Heart left ventricle (tissue), 16 donors: Measurements from ENCODE around the gene RBMS1. TPM values are rescaled to one million over a fixed set of nuclear protein-coding genes. Genes with fewer than 3 reads are reported as not detected.

Source experiments
- ATAC-seq, 4 donors: fragments of 200-7000 bp; cut with Tn5 transposase; one replicate each; pipeline ENCODE4 v1.9.1; 2020 to 2022; ENCODE audit warnings: moderate library complexity in 4 of 4, mild to moderate bottlenecking in 3 of 4, moderate number of reproducible peaks in 1 of 4
- DNase-seq, 5 donors: peaks; one replicate each; pipeline ENCODE4 v3.0.0-alpha.2; 2020
- H3K27ac ChIP-seq, 12 donors: fragments of 200-600 bp; sonication (generic) in 4 of 12; one replicate each; pipeline versions ENCODE4 v1.5.0 to v1.8.0; 2016 to 2022; ENCODE audit warnings: mild to moderate bottlenecking in 2 of 12
- H3K27me3 ChIP-seq, 9 donors: fragments of 200-600 bp; sonication (generic) in 2 of 9; one replicate each; pipeline versions ENCODE4 v1.5.1 to v1.8.0; 2016 to 2022; ENCODE audit warnings: mild to moderate bottlenecking in 3 of 9
- H3K36me3 ChIP-seq, 9 donors: fragments of 200-600 bp; sonication (generic) in 2 of 9; one replicate each; pipeline versions ENCODE4 v1.5.0 to v1.8.0; 2018 to 2022; ENCODE audit warnings: mild to moderate bottlenecking in 2 of 9
- H3K4me1 ChIP-seq, 12 donors: fragments of 200-600 bp; sonication (generic) in 4 of 12; one replicate each; pipeline versions ENCODE4 v1.5.0 to v1.8.0; 2016 to 2022; ENCODE audit warnings: mild to moderate bottlenecking in 3 of 12
- H3K4me3 ChIP-seq, 12 donors: fragments of 200-600 bp; sonication (generic) in 4 of 12; one replicate each; pipeline versions ENCODE4 v1.5.0 to v1.8.0; 2017 to 2022; ENCODE audit warnings: mild to moderate bottlenecking in 9 of 12, moderate library complexity in 4 of 12
- H3K9me3 ChIP-seq, 12 donors: fragments of 200-600 bp; sonication (generic) in 4 of 12; one replicate each; pipeline versions ENCODE4 v1.5.0 to v1.8.0; 2016 to 2022; ENCODE audit warnings: mild to moderate bottlenecking in 1 of 12
- POLR2A ChIP-seq, 2 donors: fragments of 450-650 bp; IDR thresholded peaks; one replicate each; pipeline ENCODE4 v1.6.1; 2017; ENCODE audit warnings: antibody characterized with exemption in 2 of 2, mild to moderate bottlenecking in 2 of 2, moderate library complexity in 2 of 2
- WGBS, 4 donors: extraction: QIAGEN DNeasy Blood & Tissue Kit in 2 of 4; methylation state at CpG; one replicate each; pipeline versions ENCODE4 v1.1.5 to v1.1.7; 2013 to 2018; 5-methylcytosine and 5-hydroxymethylcytosine counted together
- intact Hi-C, 10 donors: fragments of 100-400 bp; cut with DNase I; formaldehyde crosslinking; loops; one replicate each; pipeline versions ENCODE4 v1.11.1 to v1.14.2; 2022
- polyA plus RNA-seq, 2 donors: library from polyadenylated mRNA; stranded (reverse); fragments of 200-250 nt; gene quantifications; one replicate each; pipeline ENCODE4 v1.2.3, GENCODE V29; 2013
- total RNA-seq, 9 donors: library from RNA; depleted of rRNA in 2 of 9; stranded (reverse); fragments of >200 nt in 2 of 9; fragmentation: NEBNext Ultra II Directional in 3 of 9; extraction: Animal tissue kit (Norgen Biotek cat#: 25700) in 3 of 9; gene quantifications; one replicate each; pipeline versions ENCODE4 v1.1.0 to v1.2.4, GENCODE V29; 2016 to 2023
- TF ChIP-seq, protein P1 (sequence below), 12 donors: fragments of 200-600 bp; sonication (generic) in 4 of 12; IDR thresholded peaks; one replicate each; pipeline versions ENCODE4 v1.5.0 to v1.8.0; 2018 to 2022; ENCODE audit warnings: antibody characterized with exemption in 12 of 12, mild to moderate bottlenecking in 5 of 12
- donor health status: ischemic (EF 13 %, LVEDD 7.1; RV severe dilation, severe dysfunction).
- donor health status: healthy with polysubstance abuse.
- donor health status: DM: no; HTN: yes; CAD: no.
- donor health status: DM: no; HTN: no; CAD: no.
- donor health status: ischemic (EF 25% LVEDD 6.9; RV normal size, moderate dysfunction).
- donor health status: ischemic (EF 25% LVEDD 5.7; RV mildly dilated, moderate dysfunction).
- donor health status: healthy.
- donor health status: DM: yes; HTN: yes; CAD: no.
- donor health status: ischemic (EF 35%, LVEDD 5.7; RV mildly dilated, moderate dysfunction).
- donor health status: nonischemic (EF 11% LVEDD 7.7; RV severe dilation, severe dysfunction).
- donor health status: DM: yes; HTN: yes; CAD: no.
- donor health status: PGD.
- donor health status: ischemic (EF 29% LVEDD 5.4; RV normal size, mild dysfunction).
- donor health status: nonischemic (EF 23%, LVEDD 6.1; RV moderate dilation, normal function).

RBMS1 gene
- total and polyA plus RNA-seq, 11 donors = 32.4 to 102 (median 52.6) TPM

DNA sequence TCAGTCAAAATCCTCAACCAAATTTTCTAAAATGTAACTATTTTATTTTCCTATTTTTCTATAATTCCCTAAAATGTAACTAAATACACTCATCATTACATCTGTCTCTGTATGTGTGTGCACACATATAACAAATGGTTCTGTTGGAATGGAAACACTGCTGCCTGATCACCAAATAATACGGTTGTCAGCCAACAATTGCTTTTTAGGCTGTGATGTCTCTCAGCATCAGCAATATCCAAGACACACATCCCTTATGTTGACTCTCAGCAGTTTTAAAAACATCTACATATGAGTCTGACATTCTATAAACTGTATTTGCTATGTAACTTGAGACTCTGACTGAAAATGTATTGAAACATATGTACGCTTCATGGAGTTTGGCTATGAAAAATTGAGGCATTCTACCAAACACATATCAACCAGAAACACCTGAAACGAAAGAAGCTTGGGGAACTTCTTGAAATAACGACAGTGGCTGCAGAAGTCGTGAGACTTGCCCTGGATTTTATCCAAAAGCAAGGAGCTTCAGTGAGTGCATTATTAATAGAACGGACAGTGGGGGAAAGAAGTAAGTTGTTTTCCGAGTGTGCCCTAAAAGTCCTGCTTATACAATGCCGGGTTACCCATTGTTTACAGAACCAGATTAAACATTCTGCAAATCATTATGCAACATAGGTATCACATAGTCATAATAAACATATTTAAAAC, 183.3 kb downstream of the RBMS1 start:
- intact Hi-C loops = no loop called here
- Histone ChIP-seq H3K4me1 (peaks cover 0 to 82% (median 58%) of the 10 kb centered on the region in 12 donors), H3K9me3 (no peaks in the 10 kb centered on the region), H3K27ac (peak overlapping the region in 11 of 12 donors; percentile 0 to 59 (median 35)), H3K36me3 (peaks cover 0 to 70% (median 27%) of the 10 kb centered on the region in 9 donors), H3K27me3 (no peaks in the 10 kb centered on the region), H3K4me3 (no peak overlapping the region)
- DNase-seq = no peak
- WGBS, 4 donors = 34 to 44% (median 37%) methylated on average over 8 of the region's 8 CpGs
- TF ChIP-seq, protein P1, sequence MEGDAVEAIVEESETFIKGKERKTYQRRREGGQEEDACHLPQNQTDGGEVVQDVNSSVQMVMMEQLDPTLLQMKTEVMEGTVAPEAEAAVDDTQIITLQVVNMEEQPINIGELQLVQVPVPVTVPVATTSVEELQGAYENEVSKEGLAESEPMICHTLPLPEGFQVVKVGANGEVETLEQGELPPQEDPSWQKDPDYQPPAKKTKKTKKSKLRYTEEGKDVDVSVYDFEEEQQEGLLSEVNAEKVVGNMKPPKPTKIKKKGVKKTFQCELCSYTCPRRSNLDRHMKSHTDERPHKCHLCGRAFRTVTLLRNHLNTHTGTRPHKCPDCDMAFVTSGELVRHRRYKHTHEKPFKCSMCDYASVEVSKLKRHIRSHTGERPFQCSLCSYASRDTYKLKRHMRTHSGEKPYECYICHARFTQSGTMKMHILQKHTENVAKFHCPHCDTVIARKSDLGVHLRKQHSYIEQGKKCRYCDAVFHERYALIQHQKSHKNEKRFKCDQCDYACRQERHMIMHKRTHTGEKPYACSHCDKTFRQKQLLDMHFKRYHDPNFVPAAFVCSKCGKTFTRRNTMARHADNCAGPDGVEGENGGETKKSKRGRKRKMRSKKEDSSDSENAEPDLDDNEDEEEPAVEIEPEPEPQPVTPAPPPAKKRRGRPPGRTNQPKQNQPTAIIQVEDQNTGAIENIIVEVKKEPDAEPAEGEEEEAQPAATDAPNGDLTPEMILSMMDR (IDR thresholded peaks at IDR 0.05) = no peak
- TF ChIP-seq POLR2A (IDR thresholded peaks at IDR 0.05) = no peak
- no peak for ATAC-seq

DNA sequence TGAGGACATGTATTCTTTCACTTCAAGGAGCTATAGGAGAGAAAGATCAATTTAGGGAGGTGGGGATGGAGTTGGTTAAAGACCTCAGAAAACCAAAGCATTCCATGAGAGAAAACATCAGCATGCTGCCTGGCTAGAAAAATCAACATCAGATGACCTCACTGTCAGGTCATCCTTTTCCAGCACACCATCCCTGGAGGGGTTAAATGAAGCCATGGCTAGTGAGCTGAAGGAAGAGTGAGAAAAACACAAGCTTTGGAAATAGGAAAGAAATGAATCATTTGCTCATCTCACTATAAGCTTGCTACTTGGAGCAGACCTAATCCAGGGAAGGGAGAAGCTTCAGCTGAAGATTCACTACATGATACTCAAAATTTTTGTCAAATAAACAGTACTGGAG, 184.0 kb downstream of the RBMS1 start:
- Histone ChIP-seq H3K9me3 (no peaks in the 10 kb centered on the region), H3K4me1 (peaks cover 0 to 75% (median 53%) of the 10 kb centered on the region in 12 donors), H3K27me3 (no peaks in the 10 kb centered on the region), H3K27ac (peak overlapping the region in 7 of 12 donors; percentile 1 to 73 (median 25)), H3K4me3 (no peak overlapping the region), H3K36me3 (peaks cover 0 to 77% (median 24%) of the 10 kb centered on the region in 9 donors)
- DNase-seq = no peak
- no peak for ATAC-seq
- intact Hi-C loops = loop anchor here in 1 of 10 donors (5.0 kb wide), 1 partner anchor 37 kb away; no protein-coding TSS in a partner anchor
- TF ChIP-seq, protein P1 (IDR thresholded peaks at IDR 0.05) = no peak
- TF ChIP-seq POLR2A (IDR thresholded peaks at IDR 0.05) = no peak

DNA sequence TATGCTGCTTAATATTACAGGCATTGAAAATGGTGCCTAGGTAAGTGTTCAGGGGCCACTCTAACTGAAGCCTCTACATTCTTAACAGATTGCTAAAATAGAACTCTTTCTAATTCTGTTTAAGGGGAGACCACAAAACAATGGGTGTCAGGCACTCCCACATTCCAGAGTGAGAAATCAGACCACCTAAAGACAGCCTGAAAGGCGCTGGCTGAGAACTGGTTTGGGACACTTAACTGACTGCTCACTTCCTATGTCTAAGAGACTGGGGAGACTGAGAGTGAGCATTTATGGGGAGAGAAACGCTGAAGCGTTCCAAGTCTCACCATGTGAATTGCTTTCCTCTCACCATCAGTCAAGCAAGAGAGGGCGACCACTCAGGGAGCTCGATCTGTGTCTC, 184.7 kb downstream of the RBMS1 start:
- H3K27me3 ChIP-seq = no peaks in the 10 kb centered on the region
- peak overlapping the region in 5 of 12 donors; percentile 3 to 73 (median 25) for H3K27ac ChIP-seq
- DNase-seq (no peak), ATAC-seq (no peak)
- H3K4me3 ChIP-seq = no peak overlapping the region
- TF ChIP-seq, protein P1 (IDR thresholded peaks at IDR 0.05) = no peak
- TF ChIP-seq POLR2A (IDR thresholded peaks at IDR 0.05) = no peak
- WGBS, 4 donors = 86 to 94% (median 87%) methylated on average over 5 of the region's 5 CpGs
- H3K4me1 ChIP-seq = peaks cover 4 to 74% (median 55%) of the 10 kb centered on the region in 12 donors
- peaks cover 0 to 82% (median 24%) of the 10 kb centered on the region in 9 donors for H3K36me3 ChIP-seq
- H3K9me3 ChIP-seq = no peaks in the 10 kb centered on the region
- intact Hi-C loops = loop anchor here in 1 of 10 donors (5.0 kb wide), 1 partner anchor 37 kb away; no protein-coding TSS in a partner anchor

DNA sequence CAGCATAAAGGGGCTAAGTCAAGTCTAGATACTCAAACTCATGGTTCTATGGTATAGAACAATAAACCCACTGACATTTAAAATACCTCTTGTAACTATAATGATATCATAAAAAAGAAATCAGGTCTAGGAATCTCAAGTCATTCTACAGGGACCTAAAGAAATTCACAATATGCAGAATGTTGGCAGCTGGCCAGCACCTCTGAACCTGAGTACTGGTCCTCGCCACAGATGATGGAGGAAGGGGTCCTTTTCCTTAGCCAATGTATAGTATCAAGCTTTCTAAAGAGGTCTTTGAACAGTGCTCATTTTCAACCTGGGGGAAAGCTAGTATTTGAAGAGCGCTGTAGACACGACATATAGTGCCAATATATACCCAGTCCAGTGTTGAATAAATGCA, 185.1 kb downstream of the RBMS1 start:
- no peak for TF ChIP-seq POLR2A (IDR thresholded peaks at IDR 0.05)
- TF ChIP-seq, protein P1 (IDR thresholded peaks at IDR 0.05) = no peak
- Histone ChIP-seq H3K4me3 (no peak overlapping the region), H3K9me3 (no peaks in the 10 kb centered on the region), H3K27ac (peak overlapping the region in 4 of 12 donors; percentile 17 to 73 (median 44)), H3K36me3 (peaks cover 0 to 86% (median 25%) of the 10 kb centered on the region in 9 donors), H3K27me3 (no peaks in the 10 kb centered on the region), H3K4me1 (peaks cover 4 to 75% (median 57%) of the 10 kb centered on the region in 12 donors)
- DNase-seq = peak in 1 of 5 donors; percentile 33
- 94 to 96% (median 95%) methylated on average over 3 of the region's 3 CpGs for WGBS, 4 donors
- no peak for ATAC-seq
- intact Hi-C loops = loop anchor here in 1 of 10 donors (5.0 kb wide), 1 partner anchor 36 kb away; no protein-coding TSS in a partner anchor
